HEK293 (cell line): ENCODE measurements around the gene RELCH.

Experiments used
- CTCF ChIA-PET: fragments of 350-600 bp; formaldehyde crosslinking; extraction: SDS; loops from one replicate; lab custom pipeline; 2021; ENCODE audit warnings: antibody characterized with exemption; lab: Yijun Ruan, JAX
- POLR2A ChIA-PET: fragments of 300-600 bp; formaldehyde crosslinking; extraction: SDS; loops from one replicate; lab custom pipeline; 2020; ENCODE audit warnings: antibody characterized with exemption, inconsistent platforms; lab: Yijun Ruan, JAX
- H3K27ac ChIP-seq: fragments of 200-500 bp; sonication (Bioruptor generic); 2 replicates; pipeline ENCODE4 v1.5.1; 2014; ENCODE audit warnings: low read depth, low read length, control low read depth, inconsistent platforms; ENCODE audit errors: extremely low read depth
- H3K36me3 ChIP-seq, 2 experiments: fragments of 200-500 bp in 1 of 2; sonication (Bioruptor generic) in 1 of 2; 1 replicate in 1 of 2; 2 replicates in 1 of 2; pipeline ENCODE4 v1.5.1; 2014 to 2017; ENCODE audit warnings: inconsistent platforms in 2 of 2, low read length in 2 of 2; ENCODE audit not compliant: control insufficient read depth in 2 of 2, insufficient read depth in 1 of 2
- H3K4me1 ChIP-seq: fragments of 200-500 bp; sonication (Bioruptor generic); 2 replicates; pipeline ENCODE4 v1.5.1; 2014; ENCODE audit warnings: mild to moderate bottlenecking, low read length, inconsistent platforms; ENCODE audit not compliant: control insufficient read depth, insufficient read depth
- H3K4me3 ChIP-seq: 2 replicates; pipeline ENCODE4 v1.5.1; 2011; ENCODE audit warnings: low read depth, mild to moderate bottlenecking, control low read depth, low read length, moderate library complexity
- H3K9me3 ChIP-seq: fragments of 200-500 bp; sonication (Bioruptor generic); 2 replicates; pipeline ENCODE4 v1.5.1; 2014; ENCODE audit warnings: low read depth, low read length, inconsistent platforms; ENCODE audit not compliant: control insufficient read depth, insufficient read depth
- GLI4 ChIP-seq: fragments of 450-650 bp; formaldehyde crosslinking; IDR thresholded peaks from 2 replicates; pipeline ENCODE4 v1.5.1; 2016; ENCODE audit warnings: missing biosample characterization, missing genetic modification characterization
- MYNN ChIP-seq: fragments of 450-650 bp; formaldehyde crosslinking; IDR thresholded peaks from 2 replicates; pipeline ENCODE4 v1.5.1; 2016; ENCODE audit warnings: missing biosample characterization, missing genetic modification characterization, borderline replicate concordance
- ZIC2 ChIP-seq: fragments of 450-650 bp; formaldehyde crosslinking; IDR thresholded peaks from 2 replicates; pipeline ENCODE4 v1.5.1; 2016; ENCODE audit warnings: missing biosample characterization, missing genetic modification characterization
- ZNF169 ChIP-seq: fragments of 450-650 bp; formaldehyde crosslinking; IDR thresholded peaks from 2 replicates; pipeline ENCODE4 v1.5.1; 2016; ENCODE audit warnings: missing biosample characterization, missing genetic modification characterization
- ZNF416 ChIP-seq: fragments of 450-650 bp; formaldehyde crosslinking; IDR thresholded peaks from 2 replicates; pipeline ENCODE4 v1.5.1; 2016; ENCODE audit warnings: missing biosample characterization, missing genetic modification characterization
- ZNF510 ChIP-seq: fragments of 450-650 bp; formaldehyde crosslinking; IDR thresholded peaks from 2 replicates; pipeline ENCODE4 v1.5.1; 2018; ENCODE audit warnings: mild to moderate bottlenecking, missing genetic modification characterization, missing biosample characterization; ENCODE audit not compliant: insufficient replicate concordance
- ZNF571 ChIP-seq: fragments of 450-650 bp; formaldehyde crosslinking; IDR thresholded peaks from 2 replicates; pipeline ENCODE4 v1.5.0; 2017; ENCODE audit warnings: missing biosample characterization, missing genetic modification characterization
- TF ChIP-seq, protein P1 (sequence below): fragments of 450-650 bp; formaldehyde crosslinking; IDR thresholded peaks from 2 replicates; pipeline ENCODE4 v1.5.1; 2016; ENCODE audit warnings: missing biosample characterization, missing genetic modification characterization
- TF ChIP-seq, protein P2 (sequence below): fragments of 450-650 bp; formaldehyde crosslinking; IDR thresholded peaks from 2 replicates; pipeline ENCODE4 v1.5.1; 2016; ENCODE audit warnings: missing biosample characterization, missing genetic modification characterization, borderline replicate concordance
- TF ChIP-seq, protein P3 (sequence below): fragments of 450-650 bp; formaldehyde crosslinking; IDR thresholded peaks from 2 replicates; pipeline ENCODE4 v1.5.1; 2016; ENCODE audit warnings: missing biosample characterization, missing genetic modification characterization
- TF ChIP-seq, protein P4 (sequence below): fragments of 450-650 bp; IDR thresholded peaks from 2 replicates; pipeline ENCODE4 v1.5.1; 2018; ENCODE audit warnings: missing biosample characterization, mild to moderate bottlenecking, missing genetic modification characterization
- TF ChIP-seq, protein P5 (sequence below): fragments of 450-650 bp; formaldehyde crosslinking; IDR thresholded peaks from 2 replicates; pipeline ENCODE4 v1.5.1; 2016; ENCODE audit warnings: missing biosample characterization, missing genetic modification characterization

Gene RELCH

DNA sequence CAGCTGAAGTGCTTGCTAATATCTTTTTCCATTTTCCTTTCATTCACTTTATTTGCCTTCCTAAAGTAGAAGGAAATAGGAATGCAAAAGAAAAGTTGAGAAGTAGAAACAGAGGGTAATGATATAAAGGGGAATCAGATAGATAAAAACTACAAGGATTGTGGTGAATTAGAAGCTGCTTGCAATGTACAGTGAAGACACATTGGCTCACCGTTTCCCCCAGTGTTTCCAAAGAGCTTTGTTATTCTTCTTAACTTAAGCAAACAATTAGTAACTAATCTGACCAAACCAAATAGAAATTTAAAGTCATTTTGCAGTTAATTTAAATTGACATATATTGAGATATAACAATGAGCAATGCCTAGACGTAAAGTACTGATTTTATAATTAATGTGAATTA lies 63.4 kb downstream of the RELCH start (continued):
- TF ChIP-seq, protein P1, sequence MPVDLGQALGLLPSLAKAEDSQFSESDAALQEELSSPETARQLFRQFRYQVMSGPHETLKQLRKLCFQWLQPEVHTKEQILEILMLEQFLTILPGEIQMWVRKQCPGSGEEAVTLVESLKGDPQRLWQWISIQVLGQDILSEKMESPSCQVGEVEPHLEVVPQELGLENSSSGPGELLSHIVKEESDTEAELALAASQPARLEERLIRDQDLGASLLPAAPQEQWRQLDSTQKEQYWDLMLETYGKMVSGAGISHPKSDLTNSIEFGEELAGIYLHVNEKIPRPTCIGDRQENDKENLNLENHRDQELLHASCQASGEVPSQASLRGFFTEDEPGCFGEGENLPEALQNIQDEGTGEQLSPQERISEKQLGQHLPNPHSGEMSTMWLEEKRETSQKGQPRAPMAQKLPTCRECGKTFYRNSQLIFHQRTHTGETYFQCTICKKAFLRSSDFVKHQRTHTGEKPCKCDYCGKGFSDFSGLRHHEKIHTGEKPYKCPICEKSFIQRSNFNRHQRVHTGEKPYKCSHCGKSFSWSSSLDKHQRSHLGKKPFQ (tag by site-specific recombination) = no peak
- TF ChIP-seq, protein P2, sequence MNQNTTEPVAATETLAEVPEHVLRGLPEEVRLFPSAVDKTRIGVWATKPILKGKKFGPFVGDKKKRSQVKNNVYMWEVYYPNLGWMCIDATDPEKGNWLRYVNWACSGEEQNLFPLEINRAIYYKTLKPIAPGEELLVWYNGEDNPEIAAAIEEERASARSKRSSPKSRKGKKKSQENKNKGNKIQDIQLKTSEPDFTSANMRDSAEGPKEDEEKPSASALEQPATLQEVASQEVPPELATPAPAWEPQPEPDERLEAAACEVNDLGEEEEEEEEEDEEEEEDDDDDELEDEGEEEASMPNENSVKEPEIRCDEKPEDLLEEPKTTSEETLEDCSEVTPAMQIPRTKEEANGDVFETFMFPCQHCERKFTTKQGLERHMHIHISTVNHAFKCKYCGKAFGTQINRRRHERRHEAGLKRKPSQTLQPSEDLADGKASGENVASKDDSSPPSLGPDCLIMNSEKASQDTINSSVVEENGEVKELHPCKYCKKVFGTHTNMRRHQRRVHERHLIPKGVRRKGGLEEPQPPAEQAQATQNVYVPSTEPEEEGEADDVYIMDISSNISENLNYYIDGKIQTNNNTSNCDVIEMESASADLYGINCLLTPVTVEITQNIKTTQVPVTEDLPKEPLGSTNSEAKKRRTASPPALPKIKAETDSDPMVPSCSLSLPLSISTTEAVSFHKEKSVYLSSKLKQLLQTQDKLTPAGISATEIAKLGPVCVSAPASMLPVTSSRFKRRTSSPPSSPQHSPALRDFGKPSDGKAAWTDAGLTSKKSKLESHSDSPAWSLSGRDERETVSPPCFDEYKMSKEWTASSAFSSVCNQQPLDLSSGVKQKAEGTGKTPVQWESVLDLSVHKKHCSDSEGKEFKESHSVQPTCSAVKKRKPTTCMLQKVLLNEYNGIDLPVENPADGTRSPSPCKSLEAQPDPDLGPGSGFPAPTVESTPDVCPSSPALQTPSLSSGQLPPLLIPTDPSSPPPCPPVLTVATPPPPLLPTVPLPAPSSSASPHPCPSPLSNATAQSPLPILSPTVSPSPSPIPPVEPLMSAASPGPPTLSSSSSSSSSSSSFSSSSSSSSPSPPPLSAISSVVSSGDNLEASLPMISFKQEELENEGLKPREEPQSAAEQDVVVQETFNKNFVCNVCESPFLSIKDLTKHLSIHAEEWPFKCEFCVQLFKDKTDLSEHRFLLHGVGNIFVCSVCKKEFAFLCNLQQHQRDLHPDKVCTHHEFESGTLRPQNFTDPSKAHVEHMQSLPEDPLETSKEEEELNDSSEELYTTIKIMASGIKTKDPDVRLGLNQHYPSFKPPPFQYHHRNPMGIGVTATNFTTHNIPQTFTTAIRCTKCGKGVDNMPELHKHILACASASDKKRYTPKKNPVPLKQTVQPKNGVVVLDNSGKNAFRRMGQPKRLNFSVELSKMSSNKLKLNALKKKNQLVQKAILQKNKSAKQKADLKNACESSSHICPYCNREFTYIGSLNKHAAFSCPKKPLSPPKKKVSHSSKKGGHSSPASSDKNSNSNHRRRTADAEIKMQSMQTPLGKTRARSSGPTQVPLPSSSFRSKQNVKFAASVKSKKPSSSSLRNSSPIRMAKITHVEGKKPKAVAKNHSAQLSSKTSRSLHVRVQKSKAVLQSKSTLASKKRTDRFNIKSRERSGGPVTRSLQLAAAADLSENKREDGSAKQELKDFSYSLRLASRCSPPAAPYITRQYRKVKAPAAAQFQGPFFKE (tag by site-specific recombination) = no peak
- TF ChIP-seq ZNF416 (tag by site-specific recombination) = no peak
- TF ChIP-seq ZNF510 (tag by site-specific recombination) = no peak
- TF ChIP-seq, protein P3, sequence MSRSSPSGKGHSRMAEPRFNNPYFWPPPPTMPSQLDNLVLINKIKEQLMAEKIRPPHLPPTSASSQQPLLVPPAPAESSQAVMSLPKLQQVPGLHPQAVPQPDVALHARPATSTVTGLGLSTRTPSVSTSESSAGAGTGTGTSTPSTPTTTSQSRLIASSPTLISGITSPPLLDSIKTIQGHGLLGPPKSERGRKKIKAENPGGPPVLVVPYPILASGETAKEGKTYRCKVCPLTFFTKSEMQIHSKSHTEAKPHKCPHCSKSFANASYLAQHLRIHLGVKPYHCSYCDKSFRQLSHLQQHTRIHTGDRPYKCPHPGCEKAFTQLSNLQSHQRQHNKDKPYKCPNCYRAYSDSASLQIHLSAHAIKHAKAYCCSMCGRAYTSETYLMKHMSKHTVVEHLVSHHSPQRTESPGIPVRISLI (tag by site-specific recombination) = no peak

DNA sequence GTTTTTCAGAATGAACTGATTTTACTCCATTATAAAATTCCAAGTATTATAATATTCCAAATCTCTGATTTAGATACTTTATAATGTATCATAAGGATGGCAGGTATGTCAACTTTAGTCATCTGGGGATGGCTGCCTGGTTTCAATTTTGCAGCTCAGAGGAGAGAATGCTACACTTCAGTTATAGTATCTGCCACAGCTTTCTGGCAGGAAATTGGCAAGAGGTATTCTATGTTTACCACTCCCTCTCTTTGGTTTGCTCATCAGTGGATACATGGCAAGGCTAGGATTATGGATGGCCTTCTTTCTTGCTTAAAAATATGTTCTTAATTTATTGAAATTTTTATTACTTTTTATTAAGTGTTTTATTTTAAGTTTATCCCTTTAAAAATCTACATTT lies 71.0 kb downstream of the RELCH start:
- H3K27ac ChIP-seq = no peak overlapping the region
- H3K36me3 ChIP-seq = peaks cover 54 to 57% of the 10 kb centered on the region in 2 experiments
- H3K4me3 ChIP-seq = no peak overlapping the region
- ChIA-PET POLR2A (interaction anchor here (1.7 kb wide), 1 partner anchor 71 kb away, joined by 5 read pairs; the partner anchor contains the start of genes PIGN and RELCH), CTCF (interaction anchor here (0.6 to 1.4 kb wide), 6 partner anchors 8 to 74 kb away, joined by 3 to 7 read pairs (median 6); no protein-coding TSS in a partner anchor)
- TF ChIP-seq, protein P4, sequence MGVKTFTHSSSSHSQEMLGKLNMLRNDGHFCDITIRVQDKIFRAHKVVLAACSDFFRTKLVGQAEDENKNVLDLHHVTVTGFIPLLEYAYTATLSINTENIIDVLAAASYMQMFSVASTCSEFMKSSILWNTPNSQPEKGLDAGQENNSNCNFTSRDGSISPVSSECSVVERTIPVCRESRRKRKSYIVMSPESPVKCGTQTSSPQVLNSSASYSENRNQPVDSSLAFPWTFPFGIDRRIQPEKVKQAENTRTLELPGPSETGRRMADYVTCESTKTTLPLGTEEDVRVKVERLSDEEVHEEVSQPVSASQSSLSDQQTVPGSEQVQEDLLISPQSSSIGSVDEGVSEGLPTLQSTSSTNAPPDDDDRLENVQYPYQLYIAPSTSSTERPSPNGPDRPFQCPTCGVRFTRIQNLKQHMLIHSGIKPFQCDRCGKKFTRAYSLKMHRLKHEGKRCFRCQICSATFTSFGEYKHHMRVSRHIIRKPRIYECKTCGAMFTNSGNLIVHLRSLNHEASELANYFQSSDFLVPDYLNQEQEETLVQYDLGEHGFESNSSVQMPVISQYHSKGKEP (tag by site-specific recombination) = no peak
- TF ChIP-seq GLI4 (no peak), MYNN (tag by site-specific recombination) (no peak), ZNF571 (no peak), ZIC2 (tag by site-specific recombination) (no peak), ZNF169 (no peak)
- TF ChIP-seq, protein P5, sequence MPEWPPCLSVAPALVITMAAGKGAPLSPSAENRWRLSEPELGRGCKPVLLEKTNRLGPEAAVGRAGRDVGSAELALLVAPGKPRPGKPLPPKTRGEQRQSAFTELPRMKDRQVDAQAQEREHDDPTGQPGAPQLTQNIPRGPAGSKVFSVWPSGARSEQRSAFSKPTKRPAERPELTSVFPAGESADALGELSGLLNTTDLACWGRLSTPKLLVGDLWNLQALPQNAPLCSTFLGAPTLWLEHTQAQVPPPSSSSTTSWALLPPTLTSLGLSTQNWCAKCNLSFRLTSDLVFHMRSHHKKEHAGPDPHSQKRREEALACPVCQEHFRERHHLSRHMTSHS (tag by site-specific recombination) = no peak
- H3K4me1 ChIP-seq = no peaks in the 10 kb centered on the region
- H3K9me3 ChIP-seq = no peaks in the 10 kb centered on the region
